DND-41 (cell line): ENCODE results near the gene VPS4A.
"Not testable (repeated sequence)": the region's sequence is repeated elsewhere in the genome, so short reads cannot be mapped to it uniquely, and the experiment has no call there.

Experiments used
- EZH2 ChIP-seq: IDR thresholded peaks from 3 replicates; pipeline ENCODE4 v1.6.1; 2012; ENCODE audit warnings: borderline replicate concordance, low read depth, mild to moderate bottlenecking, moderate library complexity, low read length, inconsistent platforms; ENCODE audit not compliant: severe bottlenecking
- TF ChIP-seq, protein P1 (sequence below): IDR thresholded peaks from 2 replicates; pipeline ENCODE4 v1.5.1; 2012; ENCODE audit warnings: borderline replicate concordance, low read length, moderate library complexity, mild to moderate bottlenecking; ENCODE audit not compliant: poor library complexity, severe bottlenecking; ENCODE audit errors: extremely low read depth

DNA sequence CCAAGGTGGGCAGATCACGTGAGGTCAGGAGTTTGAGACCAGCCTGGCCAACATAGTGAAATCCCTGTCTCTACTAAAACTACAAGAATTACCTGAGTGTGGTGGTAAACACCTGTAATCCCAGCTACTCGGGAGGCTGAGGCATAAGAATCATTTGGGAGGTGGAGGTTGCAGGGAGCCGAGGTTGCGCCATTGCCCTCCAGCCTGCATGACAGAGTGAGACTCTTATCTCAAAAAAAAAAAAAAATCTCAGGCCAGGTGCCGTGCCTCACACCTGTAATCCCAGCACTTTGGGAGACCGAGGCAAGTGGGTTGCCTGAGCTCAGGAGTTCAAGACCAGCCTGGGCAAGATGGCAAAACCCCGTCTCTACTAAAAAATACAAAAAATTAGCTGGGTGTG lies 14.4 kb upstream of the VPS4A start:
- TF ChIP-seq, protein P1, sequence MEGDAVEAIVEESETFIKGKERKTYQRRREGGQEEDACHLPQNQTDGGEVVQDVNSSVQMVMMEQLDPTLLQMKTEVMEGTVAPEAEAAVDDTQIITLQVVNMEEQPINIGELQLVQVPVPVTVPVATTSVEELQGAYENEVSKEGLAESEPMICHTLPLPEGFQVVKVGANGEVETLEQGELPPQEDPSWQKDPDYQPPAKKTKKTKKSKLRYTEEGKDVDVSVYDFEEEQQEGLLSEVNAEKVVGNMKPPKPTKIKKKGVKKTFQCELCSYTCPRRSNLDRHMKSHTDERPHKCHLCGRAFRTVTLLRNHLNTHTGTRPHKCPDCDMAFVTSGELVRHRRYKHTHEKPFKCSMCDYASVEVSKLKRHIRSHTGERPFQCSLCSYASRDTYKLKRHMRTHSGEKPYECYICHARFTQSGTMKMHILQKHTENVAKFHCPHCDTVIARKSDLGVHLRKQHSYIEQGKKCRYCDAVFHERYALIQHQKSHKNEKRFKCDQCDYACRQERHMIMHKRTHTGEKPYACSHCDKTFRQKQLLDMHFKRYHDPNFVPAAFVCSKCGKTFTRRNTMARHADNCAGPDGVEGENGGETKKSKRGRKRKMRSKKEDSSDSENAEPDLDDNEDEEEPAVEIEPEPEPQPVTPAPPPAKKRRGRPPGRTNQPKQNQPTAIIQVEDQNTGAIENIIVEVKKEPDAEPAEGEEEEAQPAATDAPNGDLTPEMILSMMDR, result not testable (repeated sequence)
- not testable (repeated sequence) for TF ChIP-seq EZH2
